CD4-positive, alpha-beta T cell treated with Interleukin-21 for 1 hour (primary cell): Measurements from ENCODE around the gene C5orf15.
A peak's percentile ranks its signal among the peaks of the same experiment; 100 is the strongest.

ENCODE experiments used
- DNase-seq: peaks from one replicate; pipeline ENCODE4 v3.0.0-alpha.2; 2020

Gene C5orf15

GRCh38 chr5:133935667-133935940, 32.8 kb downstream of the C5orf15 start:
- DNase-seq, result no peak

DNA sequence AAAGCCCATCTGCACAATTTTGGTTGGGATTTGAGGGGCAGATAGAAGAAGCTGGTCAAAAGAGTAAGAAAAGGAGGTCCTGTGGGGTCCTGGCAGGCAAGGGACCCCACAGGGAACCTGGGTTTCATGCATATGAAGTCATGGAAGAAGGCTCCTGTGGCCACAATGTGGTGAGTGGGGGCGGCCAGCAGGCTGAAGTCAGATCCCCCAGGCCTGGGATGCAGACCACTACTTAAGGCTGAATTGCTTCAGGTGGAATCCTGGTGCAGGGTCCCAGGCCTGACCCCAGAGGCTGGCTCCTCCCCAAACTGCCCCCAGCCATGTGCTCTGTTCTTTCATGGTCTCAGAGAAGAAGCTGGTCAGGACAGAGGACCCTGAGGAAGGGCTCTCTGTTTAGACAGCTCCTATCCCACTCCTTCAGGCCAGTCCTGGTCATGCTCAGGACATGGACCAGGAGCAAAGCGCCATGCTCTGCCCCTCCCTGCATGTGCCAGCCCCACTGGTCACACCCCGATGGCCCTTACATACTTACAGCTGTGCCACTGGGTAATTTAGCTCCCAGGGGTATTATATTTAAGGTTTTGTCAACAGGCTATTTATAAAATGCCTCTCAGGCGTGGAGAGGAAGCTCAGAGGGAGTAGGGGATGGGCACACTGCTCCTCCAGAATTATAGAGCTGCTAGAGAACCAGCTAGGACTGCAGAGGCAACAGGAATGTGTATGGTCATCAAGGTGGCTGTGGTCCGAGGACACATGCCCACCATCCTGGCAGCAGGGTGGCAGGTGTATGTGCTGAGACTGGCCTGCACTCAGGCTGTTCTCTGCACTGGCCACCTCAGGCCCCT, 33.4 kb downstream of the C5orf15 start:
- no peak for DNase-seq

GRCh38 chr5:133934311-133934710, 34.1 kb downstream of the C5orf15 start:
- no peak for DNase-seq

DNA sequence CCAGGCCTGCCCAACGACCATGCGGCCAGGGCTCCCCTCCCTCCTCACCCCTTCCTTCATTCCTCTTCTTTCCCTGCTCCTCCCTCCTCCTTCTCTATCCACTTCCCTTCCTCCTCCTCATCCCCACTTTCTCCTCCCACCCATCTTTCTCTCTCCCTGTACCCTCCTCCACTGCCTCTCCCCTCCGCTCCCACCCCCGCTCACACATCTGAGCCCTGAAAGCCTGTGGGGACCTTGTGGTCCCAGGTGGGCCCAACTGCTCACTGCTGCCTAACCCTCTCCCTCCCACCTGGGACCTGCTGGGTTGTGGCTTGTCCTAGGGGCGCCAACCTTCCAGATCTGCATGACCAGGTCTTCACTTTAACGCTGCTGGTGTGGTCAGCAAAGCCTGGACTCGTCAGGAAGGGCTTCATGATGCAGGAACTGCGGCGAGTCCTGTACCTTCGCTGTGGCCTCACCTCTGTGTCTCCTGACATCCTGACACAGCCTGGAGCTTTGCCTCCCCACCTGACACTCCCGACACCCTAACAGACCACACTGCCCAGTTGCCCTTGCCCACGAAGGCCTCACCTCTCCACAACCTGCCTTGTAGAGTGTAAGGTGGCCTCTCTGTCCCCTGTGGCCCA, 34.6 kb downstream of the C5orf15 start:
- DNase-seq, result no peak

DNA sequence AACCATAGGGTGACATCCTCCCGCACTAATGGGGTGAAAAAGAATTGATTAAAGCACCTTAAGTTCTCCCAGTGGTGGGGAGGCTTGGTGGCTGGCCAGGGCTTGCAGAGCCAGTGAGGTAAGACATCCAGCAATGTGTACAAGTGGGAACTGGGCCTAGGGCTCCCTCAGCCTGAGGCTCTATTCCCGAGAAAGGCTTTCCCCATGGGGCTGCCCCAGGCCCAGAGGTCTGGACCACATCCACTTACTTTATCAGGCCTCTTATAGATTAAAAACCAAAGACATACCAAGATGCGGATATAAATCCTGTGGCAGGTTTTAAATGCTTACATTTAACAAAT, 35.3 kb downstream of the C5orf15 start:
- no peak for DNase-seq

- DNase-seq, result peak; percentile 10
Observed at GRCh38 chr5:133932441-133933168, 35.8 kb downstream of the C5orf15 start.

- no peak for DNase-seq
Observed at GRCh38 chr5:133931546-133931945, 36.9 kb downstream of the C5orf15 start.

GRCh38 chr5:133930813-133931090, 37.7 kb downstream of the C5orf15 start:
- no peak for DNase-seq

DNA sequence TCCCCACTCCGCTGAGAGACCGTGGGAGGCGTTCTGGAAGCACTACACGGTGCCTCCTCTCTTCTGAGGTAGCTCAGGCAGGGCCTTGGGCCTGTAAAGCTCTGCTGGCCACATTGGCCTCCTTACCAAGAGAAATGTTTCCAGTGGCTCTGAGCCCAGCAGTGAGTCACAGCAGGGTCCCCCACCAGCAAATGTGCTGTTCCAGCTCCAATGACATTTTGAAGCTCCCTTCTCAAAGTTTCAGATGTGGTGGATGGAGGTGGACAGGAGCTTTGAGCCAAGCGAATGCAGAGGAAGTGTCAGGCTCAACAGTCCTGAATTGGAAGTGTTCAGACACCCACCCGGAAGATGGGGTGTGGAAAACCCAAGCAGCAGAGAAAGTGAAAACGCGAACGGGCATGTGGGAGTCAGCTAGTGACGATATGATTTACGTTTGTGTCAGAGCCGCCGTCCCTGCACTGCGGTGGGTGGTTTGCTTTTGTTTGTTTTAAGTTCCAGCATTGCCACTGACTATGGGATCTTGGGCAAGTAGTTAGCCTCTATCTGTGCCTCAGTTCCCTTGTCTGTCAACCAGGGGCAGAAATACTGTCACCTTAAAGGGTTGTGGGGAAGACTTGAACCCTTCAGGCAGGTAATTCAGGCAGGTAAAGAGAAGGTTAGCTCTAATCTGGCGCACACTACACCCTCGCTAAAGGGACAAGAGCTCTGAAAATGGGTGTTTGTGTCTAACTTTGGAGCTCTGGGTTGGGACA, 38.2 kb downstream of the C5orf15 start:
- DNase-seq, result peak; percentile 54

GRCh38 chr5:133928587-133929393, 39.6 kb downstream of the C5orf15 start:
- no peak for DNase-seq

DNA sequence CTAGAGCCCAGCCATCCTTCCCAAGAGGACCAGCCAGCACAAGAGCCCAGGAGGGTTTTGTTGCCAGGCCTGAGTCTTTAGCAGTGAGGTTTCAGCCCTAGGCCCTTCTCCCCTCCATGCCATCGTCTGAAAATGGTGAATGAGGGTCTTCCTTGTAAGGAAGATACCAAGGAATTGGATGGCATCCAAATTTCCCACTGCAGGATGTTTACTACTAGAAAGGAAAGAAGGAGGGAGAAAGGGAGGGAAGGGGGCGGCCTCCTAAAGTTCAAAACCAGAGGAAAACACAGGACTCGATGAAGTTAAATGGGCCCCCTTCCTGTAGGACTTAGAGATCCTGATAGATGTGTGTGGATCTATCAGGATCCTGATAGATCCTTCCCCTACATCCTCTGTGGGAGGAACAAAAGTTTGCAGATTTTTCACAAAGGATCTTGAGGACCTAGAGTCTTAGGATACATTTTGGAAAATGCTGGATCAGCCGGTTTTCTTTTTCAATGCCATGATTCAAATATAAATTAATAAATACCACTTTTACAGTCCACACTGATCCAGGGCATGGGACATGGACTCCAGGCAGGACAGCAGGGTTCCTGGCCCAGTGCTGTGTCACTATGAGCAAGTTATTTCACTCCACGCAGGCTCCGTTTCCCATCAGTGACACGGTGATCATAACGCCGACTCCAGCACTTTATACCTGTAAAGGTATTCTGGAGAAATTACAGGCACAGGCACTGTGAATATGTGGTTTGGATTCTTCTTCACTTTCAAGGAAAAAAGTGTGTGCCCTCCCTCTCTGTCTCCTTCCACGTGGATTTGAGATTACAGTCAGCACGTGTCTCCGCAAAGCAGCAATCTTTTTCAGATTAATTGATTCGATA, 40.9 kb downstream of the C5orf15 start:
- no peak for DNase-seq

DNA sequence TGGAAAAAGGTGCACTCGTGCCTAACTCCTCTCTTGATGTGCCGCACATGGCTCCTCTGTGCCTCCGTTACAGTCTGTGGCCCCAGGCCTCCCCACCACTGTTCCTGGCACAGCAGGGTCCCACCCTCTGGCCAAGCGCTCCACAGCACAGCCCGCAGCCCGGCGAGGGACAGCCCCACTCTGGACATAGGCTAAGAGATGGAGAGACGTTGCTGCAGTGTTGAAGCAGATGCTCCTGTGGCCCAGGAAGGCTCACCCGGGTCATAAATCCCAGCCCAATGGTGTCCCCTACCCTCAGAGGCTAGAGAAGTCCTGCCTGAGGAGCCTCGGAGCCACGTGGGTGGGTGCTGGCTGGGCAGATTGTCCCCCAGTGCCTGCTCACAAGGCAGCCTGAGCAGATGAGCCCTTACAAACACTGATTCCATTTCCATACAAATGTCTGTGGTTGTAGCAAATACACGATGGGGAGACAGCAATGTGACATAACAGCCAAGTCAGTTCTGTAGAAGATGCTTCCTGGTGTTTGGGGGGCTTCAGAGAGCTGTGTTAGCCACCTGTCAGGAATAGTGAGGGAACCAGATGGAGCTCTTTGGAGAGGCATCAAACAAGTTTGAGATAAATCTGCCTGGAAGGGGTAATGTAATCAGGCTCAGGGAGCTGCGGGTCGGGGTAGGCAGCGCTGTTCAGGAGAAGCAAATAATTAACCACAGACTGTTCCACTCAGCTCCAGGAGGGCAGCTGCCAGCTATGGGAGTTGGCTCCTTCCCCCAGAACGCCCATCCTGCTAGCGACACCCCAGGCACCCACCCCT, 41.7 kb downstream of the C5orf15 start:
- no peak for DNase-seq

DNA sequence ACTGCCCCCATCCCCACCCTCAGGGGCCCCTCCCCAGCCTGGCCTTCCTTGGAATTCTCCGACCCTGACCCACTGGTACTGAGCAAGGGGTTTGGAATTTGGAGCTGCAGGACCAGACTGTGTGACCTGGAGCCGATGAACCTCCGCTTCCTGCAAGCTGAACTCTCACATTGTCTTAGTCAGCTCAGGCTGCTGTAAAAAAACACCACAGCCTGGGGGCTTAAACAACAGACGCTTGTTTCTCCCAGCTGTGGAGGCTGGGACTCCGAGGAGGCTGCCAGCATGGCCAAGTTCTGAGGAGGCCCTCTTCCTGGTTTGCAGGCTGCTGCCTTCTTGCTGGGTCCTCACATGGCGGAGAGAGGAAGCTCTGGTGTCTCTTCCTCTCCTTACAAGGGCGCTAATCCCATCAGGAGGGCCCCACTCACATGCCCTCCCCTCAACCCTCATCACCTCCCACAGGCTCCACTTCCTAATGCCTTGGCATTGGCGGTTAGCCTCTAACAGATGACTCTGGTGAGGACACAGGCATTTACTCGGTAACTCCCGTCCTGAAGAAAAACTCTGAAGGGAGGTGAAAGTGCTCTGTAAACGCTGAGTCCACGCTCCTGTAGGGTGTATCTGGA, 42.4 kb downstream of the C5orf15 start:
- no peak for DNase-seq

DNA sequence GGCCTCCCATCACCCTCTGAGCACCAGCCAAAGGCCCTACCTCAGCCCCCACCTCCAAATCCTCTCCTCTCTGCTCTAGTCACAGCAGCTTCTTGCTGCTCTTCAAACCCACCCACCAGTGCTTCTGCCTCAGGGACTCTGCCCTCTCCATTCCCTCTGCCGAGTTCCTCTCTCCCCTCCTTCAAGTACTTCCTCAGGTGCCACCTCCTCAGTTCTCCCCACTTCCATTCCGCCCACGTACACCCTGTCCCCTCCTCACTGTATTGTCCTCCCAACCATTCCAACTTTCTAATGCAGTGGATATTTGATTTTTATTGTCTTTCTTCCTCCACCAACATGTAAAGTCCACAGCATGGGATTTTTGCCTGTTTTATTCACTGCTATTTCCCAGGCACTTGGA, 43.2 kb downstream of the C5orf15 start:
- no peak for DNase-seq

DNA sequence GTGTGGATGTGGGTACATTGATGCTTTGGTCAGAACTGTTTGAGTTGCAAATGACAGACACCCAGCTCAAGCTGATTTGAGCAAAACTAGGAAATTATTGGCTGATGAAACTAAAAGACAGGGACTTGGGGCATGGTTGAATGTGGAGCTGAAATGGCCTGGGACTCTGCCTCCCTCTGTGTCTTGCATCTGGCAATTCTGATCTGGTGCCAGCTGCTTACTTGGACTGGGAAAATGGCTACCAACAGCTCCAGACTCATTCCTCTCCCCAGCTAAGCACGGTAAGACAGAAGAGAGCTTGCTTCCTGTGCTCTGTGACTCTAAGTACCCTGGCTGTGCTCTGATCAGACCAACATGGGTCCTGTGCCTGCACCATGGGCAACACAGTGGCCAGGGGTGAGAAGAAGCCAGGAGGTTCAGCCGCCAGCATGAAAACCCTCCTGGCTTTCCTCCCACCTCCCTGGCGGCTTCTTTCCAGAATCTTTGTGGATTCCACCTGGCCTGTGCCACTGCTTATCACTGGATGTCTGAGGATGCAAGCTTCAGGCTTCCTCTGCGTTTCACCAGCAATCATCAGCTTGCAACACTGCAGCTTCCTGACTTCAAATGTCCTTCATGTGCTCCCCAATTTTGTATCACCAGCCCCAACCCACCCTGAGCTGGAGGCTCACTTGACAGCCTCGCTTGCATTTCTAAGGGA, 44.1 kb downstream of the C5orf15 start:
- no peak for DNase-seq

- DNase-seq, result no peak
Observed at GRCh38 chr5:133921979-133922378, 46.4 kb downstream of the C5orf15 start.

DNA sequence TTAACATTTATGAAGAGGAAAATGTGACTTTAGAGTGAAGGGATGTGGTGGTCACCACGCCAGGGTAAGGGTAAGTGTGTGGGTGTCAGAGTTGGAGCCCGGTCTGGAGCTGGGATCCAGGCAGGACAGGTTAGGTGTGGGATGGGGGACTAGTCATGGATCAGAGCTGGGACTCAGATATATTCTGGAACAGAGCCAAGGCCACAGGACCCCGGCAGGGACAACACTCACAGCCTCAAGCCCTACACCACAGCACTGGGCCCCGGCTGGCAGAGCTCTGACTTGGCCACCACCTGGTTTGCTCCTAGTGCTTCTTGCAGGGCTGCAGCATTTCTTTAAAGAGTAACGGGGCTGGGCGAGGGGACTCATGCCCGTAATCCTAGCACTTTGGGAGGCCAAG, 47.4 kb downstream of the C5orf15 start:
- DNase-seq, result no peak

DNA sequence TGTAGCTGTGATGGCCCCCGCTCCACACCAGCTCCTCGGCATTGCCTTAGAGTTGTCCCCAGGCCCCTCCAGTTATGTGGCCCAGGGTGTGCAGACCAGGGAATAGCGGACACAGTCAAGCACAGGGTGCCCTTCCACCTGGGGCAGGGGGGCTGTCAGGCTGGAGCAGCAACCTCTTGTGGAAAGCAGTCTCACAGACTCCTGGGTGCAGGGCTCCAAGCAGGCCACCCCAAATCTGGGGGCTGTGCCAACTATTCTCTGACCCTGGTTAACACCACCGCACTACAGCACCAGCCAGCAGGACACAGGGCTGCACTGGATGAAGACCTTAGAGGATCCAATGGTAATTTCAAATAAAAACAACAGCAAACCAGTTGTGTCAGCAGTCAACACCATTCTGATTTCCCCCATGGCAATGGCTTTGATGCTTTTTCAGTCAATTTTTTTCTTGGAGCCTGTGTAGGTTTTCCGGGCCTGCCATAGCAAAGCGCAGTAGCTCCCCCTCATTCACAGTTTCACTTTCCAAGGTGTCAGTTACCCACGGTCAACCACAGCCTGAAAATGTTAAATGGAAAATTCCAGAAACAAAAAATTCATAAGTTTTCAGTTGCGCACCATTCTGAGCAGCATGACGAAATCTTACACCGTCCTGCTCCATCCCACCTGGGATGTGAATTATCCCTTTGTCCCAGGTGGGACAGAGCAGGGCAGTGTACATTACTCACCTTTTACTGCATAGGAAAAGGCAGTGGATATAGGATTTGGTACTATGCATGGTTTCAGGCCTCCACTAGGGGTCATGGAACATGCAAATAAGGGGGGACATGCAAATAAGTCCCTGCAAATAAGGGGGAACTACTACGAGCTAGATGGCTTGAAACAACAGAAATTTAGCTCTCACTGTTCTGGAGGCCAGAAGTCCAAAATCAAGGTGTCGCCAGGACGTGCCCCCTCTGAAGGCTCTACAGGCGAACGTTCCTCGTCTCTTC, 49.0 kb downstream of the C5orf15 start:
- no peak for DNase-seq

DNA sequence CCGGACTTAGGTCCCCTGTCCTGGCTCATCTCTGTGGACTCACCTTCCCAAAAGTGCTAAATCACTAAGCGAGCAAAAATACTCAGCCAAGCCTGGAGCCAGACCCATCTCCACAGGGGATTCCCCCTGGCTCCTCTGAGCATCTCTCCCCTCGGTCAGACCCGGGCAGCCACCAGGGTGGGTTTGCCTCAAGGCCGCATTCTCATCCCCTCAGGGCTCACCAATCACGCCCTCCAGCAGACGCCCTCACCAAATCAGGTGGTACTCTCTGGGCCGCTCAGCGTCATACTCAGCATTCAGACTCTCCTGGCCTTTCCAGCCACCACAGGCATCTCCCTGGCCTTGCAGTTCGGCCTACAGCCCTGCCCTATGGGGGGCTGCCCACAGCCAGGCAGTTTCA, 49.7 kb downstream of the C5orf15 start:
- no peak for DNase-seq
